HG02840 (cell line): Measurements from ENCODE around the gene CDH23.

Source experiments
- ATAC-seq: cut with Tn5 transposase; IDR thresholded peaks from one replicate; pipeline ENCODE4 v1.9.1; 2021; ENCODE audit warnings: mild to moderate bottlenecking, moderate library complexity, moderate number of reproducible peaks; ENCODE audit not compliant: unreplicated experiment, low FRiP score

Gene CDH23

GRCh38 chr10:71692598-71693306 lies 296.0 kb downstream of the CDH23 start:
- ATAC-seq, result no peak

DNA sequence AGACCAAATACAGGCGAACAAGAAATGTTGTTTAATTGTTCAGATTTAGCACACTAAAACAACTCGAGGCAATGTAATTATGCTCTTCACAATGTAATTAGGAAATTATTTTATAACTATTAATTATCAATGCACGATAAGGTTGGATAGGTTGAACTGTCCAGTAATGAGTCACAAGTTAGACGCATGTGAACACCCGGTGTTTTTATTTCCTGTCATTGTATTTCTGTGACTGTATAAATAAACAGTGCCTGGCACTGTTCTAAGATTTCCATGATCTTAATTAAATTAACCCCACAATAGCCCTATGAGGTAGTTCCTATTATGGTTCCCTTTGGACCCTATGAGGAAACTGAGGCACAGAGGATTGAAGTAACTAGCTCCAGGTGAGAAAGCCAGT lies 296.7 kb downstream of the CDH23 start:
- ATAC-seq, result no peak

DNA sequence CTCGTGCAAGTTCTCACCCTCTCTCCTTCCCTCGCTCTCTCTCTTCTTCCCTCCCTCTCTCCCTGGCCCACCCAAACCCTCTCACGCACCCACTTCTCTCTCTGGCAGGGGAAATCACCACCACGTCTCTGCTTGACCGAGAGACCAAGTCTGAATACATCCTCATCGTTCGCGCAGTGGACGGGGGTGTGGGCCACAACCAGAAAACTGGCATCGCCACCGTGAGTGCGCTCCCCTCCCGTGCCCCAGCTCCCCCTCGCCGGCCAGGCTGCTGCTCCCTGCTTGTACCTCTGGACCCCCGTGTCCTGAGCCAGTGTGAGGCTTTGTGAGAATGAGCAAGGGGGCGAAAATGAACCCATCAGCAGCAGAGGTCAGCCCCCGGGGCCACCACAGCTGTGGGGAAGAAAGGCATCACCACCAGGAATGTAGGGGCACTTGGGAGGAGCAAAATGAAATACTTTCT lies 297.4 kb downstream of the CDH23 start:
- ATAC-seq, result peak; percentile 11

DNA sequence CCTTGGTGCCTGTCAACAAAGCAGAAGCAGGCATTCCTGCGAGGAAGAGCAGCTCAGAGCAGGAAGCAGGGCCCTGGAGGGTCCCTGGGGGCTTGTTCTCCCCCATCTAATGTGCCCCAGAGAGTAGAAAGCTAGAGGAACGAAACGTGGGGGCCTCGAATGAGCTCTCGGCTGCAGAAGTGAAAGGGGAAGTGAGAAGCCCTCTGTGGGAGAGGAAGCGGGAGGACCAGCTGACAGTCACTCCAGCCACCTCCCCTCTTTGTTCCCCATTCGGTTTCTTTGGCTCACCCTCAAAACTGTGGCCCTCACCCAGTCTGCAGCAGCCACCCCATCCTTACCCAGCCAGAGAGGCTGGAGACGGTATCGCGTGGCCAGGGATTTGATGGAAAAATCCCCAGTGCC lies 297.8 kb downstream of the CDH23 start:
- peak; percentile 73 for ATAC-seq

GRCh38 chr10:71695502-71696476 lies 299.1 kb downstream of the CDH23 start:
- no peak for ATAC-seq

DNA sequence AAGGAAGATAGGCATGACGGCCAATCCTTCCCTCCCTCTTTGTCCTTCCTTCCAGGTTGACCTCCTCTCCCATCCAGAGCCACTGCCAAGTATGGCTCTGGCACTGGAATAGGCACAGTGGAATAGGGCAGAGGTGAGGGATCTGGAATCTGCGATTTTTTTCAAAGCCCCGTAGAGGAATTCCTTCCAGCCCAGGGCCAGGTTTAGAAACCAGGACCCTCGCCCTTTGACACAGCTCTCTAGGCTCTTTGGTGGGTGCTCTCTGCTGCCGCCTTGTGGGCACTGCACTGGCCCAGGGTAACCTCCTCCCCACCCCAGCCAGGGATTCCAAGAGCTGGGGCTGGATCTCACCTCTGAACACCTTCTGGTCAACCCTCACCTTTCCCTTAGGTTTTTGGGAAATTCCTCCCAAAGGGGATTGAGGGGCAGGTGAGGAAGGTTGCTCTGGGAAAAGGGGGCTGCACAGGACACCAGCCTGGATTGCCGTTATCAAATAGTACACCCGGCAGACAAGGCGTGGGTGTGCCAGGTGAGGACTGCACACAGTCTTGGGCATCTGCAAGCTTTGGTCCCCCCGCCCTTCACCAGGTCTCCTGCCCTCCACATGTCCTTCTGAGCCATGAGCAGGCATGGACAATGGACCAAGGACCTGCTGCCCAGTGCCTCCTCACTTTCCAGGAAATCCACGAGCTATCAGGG lies 300.1 kb downstream of the CDH23 start:
- no peak for ATAC-seq

- no peak for ATAC-seq
Observed at GRCh38 chr10:71697938-71698709, 301.4 kb downstream of the CDH23 start.

DNA sequence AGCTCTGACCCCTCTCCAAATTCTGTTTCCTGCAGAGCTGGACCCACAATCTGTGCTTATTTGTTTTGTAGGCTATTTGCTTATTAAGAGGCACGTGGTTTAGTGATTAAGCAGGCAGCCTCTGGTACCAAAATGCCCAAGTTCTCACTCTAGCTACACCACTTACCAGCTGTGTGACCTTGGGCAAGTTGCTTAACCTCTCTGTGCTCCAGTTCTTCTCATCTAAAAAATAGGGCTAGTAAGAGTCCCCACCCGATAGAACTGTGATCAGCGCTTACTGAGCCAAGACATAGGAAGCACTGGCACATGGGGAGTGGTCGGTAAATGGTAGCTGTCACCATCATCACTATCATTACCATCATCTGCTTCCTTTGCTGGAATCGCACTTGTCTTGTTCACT lies 302.0 kb downstream of the CDH23 start:
- no peak for ATAC-seq

- no peak for ATAC-seq
Observed at GRCh38 chr10:71700731-71701368, 304.1 kb downstream of the CDH23 start.

GRCh38 chr10:71701496-71702132 lies 304.9 kb downstream of the CDH23 start:
- ATAC-seq, result no peak

GRCh38 chr10:71703577-71703976 lies 306.9 kb downstream of the CDH23 start:
- ATAC-seq, result no peak

DNA sequence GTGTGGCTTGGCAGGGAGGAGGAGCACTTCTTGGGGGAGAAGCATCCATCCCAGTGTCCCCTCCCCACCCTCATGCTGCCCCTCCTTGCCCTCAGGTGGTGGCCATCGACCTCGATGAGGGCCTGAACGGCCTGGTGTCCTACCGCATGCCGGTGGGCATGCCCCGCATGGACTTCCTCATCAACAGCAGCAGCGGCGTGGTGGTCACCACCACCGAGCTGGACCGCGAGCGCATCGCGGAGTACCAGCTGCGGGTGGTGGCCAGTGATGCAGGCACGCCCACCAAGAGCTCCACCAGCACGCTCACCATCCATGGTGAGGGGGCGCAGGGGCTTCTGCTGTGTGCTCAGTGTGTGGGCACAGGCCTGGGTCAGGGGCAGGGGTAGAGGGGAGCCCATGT lies 308.1 kb downstream of the CDH23 start:
- no peak for ATAC-seq

- no peak for ATAC-seq
Observed at GRCh38 chr10:71705582-71705981, 308.9 kb downstream of the CDH23 start.

- no peak for ATAC-seq
Observed at GRCh38 chr10:71706216-71707121, 309.7 kb downstream of the CDH23 start.

- ATAC-seq, result no peak
Observed at GRCh38 chr10:71707240-71707789, 310.6 kb downstream of the CDH23 start.

DNA sequence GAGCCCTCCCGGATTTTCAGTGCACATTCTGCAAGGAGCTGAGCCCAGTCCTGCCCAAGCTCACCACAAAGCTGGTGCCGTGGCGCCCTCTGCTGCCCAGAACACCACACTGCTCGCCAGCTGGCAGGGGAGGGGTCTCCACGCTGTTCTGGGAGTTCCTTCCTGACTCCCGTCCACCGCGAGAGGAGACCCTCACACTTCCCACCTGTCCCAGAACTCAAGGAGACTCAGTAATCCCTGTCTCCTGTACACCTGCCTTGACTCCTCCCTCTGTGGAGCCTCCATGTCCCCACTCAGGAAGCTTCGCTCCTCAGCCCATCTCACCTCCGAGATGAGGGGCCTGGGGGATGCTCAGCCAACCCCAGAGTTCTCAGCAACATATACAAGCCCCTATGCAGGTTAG lies 311.6 kb downstream of the CDH23 start:
- no peak for ATAC-seq

GRCh38 chr10:71708897-71709882 lies 312.5 kb downstream of the CDH23 start:
- ATAC-seq, result no peak
